ENCODE measurements around the gene CNTRL. TPM values are rescaled to one million over a fixed set of nuclear protein-coding genes. Genes with fewer than 3 reads are reported as not detected.

CNTRL gene
- total RNA-seq, 1 experiment from 2014 or later = 11.6 TPM

GRCh38 chr9:121172726-121173487 lies 98.2 kb downstream of the CNTRL start:
- Mint-ChIP-seq H3K9me3 (no peaks in the 10 kb centered on the region), H3K36me3 (ENCODE audit: insufficient read depth in 1 of 3, low read depth in 3 of 3) (peaks cover 0 to 48% (median 29%) of the 10 kb centered on the region in 3 experiments; a peak in 6 of 7 replicates), H3K4me1 (no peaks in the 10 kb centered on the region), H3K27ac (no peak overlapping the region), H3K4me3 (no peak overlapping the region), H3K27me3 (ENCODE audit: low read depth) (no peaks in the 10 kb centered on the region)
- Histone ChIP-seq H2BK5ac (ENCODE audit: insufficient read length, low read length) (no peak overlapping the region), H3K4me2 (ENCODE audit: insufficient read depth, insufficient read length, low read length) (no peak overlapping the region), H4K5ac (ENCODE audit: insufficient read length, low read depth, low read length) (no peak overlapping the region), H3K79me2 (ENCODE audit: insufficient read depth, low read length) (no peaks in the 10 kb centered on the region), H4K20me1 (ENCODE audit: control insufficient read depth, insufficient read depth, insufficient read length) (no peaks in the 10 kb centered on the region), H3T11ph (ENCODE audit: low read length) (no peak overlapping the region), H3K4me1 (ENCODE audit: insufficient read depth, low read length) (no peaks in the 10 kb centered on the region), H3K56ac (ENCODE audit: insufficient read length, low read depth, low read length) (no peak overlapping the region), H3K4ac (ENCODE audit: low read depth, low read length) (no peak overlapping the region), H3K23me2 (ENCODE audit: insufficient read length, low read depth, low read length, poor library complexity, severe bottlenecking) (no peaks in the 10 kb centered on the region), H3K27me3 (ENCODE audit: insufficient read depth, low read length) (no peaks in the 10 kb centered on the region), H3K9ac (ENCODE audit: extremely low read depth, insufficient read length, low read length) (no peak overlapping the region), H3K23ac (ENCODE audit: insufficient read length, low read depth, low read length) (no peak overlapping the region), H3K18ac (ENCODE audit: insufficient read length, low read depth, low read length) (no peak overlapping the region), H3K9me3 (ENCODE audit: control insufficient read depth, low read depth, low read length) (no peaks in the 10 kb centered on the region), H2BK120ac (ENCODE audit: low read depth, low read length, poor library complexity, severe bottlenecking) (no peak overlapping the region), H2BK20ac (ENCODE audit: low read depth, low read length, poor library complexity, severe bottlenecking) (no peak overlapping the region), H4K91ac (ENCODE audit: insufficient read length, low read depth, low read length) (no peak overlapping the region), H2AK5ac (ENCODE audit: insufficient read length, low read length) (no peak overlapping the region), H2BK15ac (ENCODE audit: low read depth, low read length) (no peak overlapping the region), H3K14ac (ENCODE audit: insufficient read depth, low read length) (no peak overlapping the region), H4K8ac (replicated peaks; ENCODE audit: insufficient read length, low read depth, low read length) (no peak overlapping the region), H3K27ac (ENCODE audit: insufficient read length, low read depth, low read length) (no peak overlapping the region), H2BK12ac (ENCODE audit: insufficient read length, low read depth, low read length) (no peak overlapping the region), H2AFZ (ENCODE audit: low read length) (no peak overlapping the region), H3K79me1 (ENCODE audit: insufficient read depth, low read depth, low read length, poor library complexity, severe bottlenecking) (no peaks in the 10 kb centered on the region)
- no peak for DNase-seq
- TF ChIP-seq, protein P1, sequence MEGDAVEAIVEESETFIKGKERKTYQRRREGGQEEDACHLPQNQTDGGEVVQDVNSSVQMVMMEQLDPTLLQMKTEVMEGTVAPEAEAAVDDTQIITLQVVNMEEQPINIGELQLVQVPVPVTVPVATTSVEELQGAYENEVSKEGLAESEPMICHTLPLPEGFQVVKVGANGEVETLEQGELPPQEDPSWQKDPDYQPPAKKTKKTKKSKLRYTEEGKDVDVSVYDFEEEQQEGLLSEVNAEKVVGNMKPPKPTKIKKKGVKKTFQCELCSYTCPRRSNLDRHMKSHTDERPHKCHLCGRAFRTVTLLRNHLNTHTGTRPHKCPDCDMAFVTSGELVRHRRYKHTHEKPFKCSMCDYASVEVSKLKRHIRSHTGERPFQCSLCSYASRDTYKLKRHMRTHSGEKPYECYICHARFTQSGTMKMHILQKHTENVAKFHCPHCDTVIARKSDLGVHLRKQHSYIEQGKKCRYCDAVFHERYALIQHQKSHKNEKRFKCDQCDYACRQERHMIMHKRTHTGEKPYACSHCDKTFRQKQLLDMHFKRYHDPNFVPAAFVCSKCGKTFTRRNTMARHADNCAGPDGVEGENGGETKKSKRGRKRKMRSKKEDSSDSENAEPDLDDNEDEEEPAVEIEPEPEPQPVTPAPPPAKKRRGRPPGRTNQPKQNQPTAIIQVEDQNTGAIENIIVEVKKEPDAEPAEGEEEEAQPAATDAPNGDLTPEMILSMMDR (conservative IDR thresholded peaks at IDR 0.05) = no peak
- WGBS (ENCODE audit: extremely low coverage, insufficient read length, low lambda C conversion rate) = no CpG with 5 or more reads among the region's 1 CpG
